ENCODE data around the gene PSME3IP1. TPM values are rescaled to one million over a fixed set of nuclear protein-coding genes. Genes with fewer than 3 reads are reported as not detected.

Gene PSME3IP1
- total and polyA plus RNA-seq, 2 experiments from 2014 or later, result 78.0 to 105 TPM

DNA sequence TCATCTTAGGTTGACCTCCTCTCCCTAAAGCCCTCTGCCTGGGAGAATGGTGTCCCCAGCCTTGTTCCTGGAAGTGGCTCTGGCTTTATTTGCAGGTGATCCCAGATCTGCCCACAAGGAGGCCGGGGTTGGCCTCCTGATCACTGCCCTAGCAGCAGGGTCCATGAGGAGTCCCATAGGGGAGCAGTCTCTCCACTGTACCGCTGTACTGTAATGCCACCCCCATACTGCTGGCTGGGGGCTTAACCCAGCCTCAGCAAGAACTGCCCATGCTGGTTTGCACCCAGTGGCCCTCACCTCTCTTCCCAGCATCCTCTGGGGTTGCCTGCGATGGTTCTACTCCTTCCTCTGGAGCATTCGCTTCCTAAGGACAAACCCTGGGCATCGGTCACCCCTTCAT lies 39.1 kb downstream of the PSME3IP1 start:
- Histone ChIP-seq H3K79me2 (replicated peaks; ENCODE audit: insufficient read depth) (no peaks in the 10 kb centered on the region), H2AFZ (no peak overlapping the region), H3K4me2 (peak overlapping the region; percentile 36), H3K36me3 (ENCODE audit: insufficient read depth) (no peaks in the 10 kb centered on the region), H3K27ac (ENCODE audit: low read depth) (peak overlapping the region; percentile 86; the same call in 1 of the 2 replicates), H3F3A (replicated peaks; ENCODE audit: low read depth) (no peaks in the 10 kb centered on the region), H3K9me2 (ENCODE audit: insufficient read depth) (no peaks in the 10 kb centered on the region), H3K27me3 (ENCODE audit: insufficient read depth) (no peaks in the 10 kb centered on the region), H4K20me1 (replicated peaks; ENCODE audit: insufficient read depth) (no peaks in the 10 kb centered on the region), H3K4me1 (ENCODE audit: insufficient read depth) (peaks cover 38% of the 10 kb centered on the region), H3K4me3 (no peak overlapping the region)
- Mint-ChIP-seq H3K9me3 (no peaks in the 10 kb centered on the region; the same call in 2 of the 3 replicates), H3K36me3 (ENCODE audit: low read depth) (no peaks in the 10 kb centered on the region; the same call in 2 of the 3 replicates), H3K27me3 (ENCODE audit: insufficient read depth, low read depth, poor library complexity) (peaks cover 23% of the 10 kb centered on the region), H3K27ac (peak overlapping the region; percentile 95), H3K4me3 (no peak overlapping the region), H3K4me1 (peaks cover 57% of the 10 kb centered on the region)
- DNase-seq (ENCODE audit: low spot score) (peak; percentile 69), ATAC-seq (peak; percentile 76)
- TF ChIP-seq ZNF331 (CRISPR knock-in tag; IDR thresholded peaks at IDR 0.05; ENCODE audit: low read depth), result no peak
- TF ChIP-seq, protein P1, sequence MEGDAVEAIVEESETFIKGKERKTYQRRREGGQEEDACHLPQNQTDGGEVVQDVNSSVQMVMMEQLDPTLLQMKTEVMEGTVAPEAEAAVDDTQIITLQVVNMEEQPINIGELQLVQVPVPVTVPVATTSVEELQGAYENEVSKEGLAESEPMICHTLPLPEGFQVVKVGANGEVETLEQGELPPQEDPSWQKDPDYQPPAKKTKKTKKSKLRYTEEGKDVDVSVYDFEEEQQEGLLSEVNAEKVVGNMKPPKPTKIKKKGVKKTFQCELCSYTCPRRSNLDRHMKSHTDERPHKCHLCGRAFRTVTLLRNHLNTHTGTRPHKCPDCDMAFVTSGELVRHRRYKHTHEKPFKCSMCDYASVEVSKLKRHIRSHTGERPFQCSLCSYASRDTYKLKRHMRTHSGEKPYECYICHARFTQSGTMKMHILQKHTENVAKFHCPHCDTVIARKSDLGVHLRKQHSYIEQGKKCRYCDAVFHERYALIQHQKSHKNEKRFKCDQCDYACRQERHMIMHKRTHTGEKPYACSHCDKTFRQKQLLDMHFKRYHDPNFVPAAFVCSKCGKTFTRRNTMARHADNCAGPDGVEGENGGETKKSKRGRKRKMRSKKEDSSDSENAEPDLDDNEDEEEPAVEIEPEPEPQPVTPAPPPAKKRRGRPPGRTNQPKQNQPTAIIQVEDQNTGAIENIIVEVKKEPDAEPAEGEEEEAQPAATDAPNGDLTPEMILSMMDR (conservative IDR thresholded peaks at IDR 0.05; ENCODE audit: low read depth in 2 of 2), result peak; percentile 16 to 50; a peak in 3 of 4 replicates

DNA sequence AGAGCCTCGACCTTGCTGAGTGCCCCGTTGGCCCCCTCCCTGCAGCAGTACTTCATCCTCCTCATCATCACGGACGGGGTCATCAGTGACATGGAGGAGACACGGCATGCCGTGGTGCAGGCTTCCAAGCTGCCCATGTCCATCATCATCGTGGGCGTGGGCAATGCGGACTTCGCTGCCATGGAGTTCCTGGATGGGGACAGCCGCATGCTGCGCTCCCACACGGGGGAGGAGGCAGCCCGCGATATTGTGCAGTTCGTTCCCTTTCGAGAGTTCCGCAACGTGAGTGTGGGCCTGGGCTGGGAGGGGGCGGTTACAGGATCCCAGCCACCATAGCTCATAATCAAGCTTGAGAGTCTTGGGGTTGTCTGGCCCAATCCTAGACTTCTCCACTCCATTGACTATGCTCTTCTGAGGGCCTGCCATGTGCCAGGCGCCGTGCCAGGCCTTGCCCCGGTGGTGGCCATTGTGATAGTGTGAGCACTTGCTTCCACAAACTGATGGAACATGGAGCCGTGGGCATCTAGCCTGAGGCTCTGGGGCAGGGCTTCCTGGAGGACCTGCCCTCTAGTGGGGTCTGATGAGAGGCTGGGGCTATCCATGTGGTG lies 39.7 kb downstream of the PSME3IP1 start:
- Mint-ChIP-seq H3K36me3 (ENCODE audit: low read depth) (no peaks in the 10 kb centered on the region; the same call in 2 of the 3 replicates), H3K27me3 (ENCODE audit: insufficient read depth, low read depth, poor library complexity) (peaks cover 20% of the 10 kb centered on the region), H3K4me3 (no peak overlapping the region), H3K9me3 (no peaks in the 10 kb centered on the region; the same call in 2 of the 3 replicates), H3K27ac (no peak overlapping the region), H3K4me1 (peaks cover 51% of the 10 kb centered on the region)
- H3K4me1 ChIP-seq (ENCODE audit: insufficient read depth), result peaks cover 32% of the 10 kb centered on the region
- H2AFZ ChIP-seq, result no peak overlapping the region
- H3K79me2 ChIP-seq (replicated peaks; ENCODE audit: insufficient read depth), result no peaks in the 10 kb centered on the region
- no peak overlapping the region for H3K27ac ChIP-seq (ENCODE audit: low read depth)
- no peaks in the 10 kb centered on the region for H3K27me3 ChIP-seq (ENCODE audit: insufficient read depth)
- no peaks in the 10 kb centered on the region for H4K20me1 ChIP-seq (replicated peaks; ENCODE audit: insufficient read depth)
- H3K9me2 ChIP-seq (ENCODE audit: insufficient read depth), result no peaks in the 10 kb centered on the region
- ATAC-seq, result peak; percentile 4; the same call in 2 of the 3 replicates
- no peak for DNase-seq (ENCODE audit: low spot score)
- no peaks in the 10 kb centered on the region for H3K36me3 ChIP-seq (ENCODE audit: insufficient read depth)
- no peak overlapping the region for H3K4me2 ChIP-seq
- H3F3A ChIP-seq (replicated peaks; ENCODE audit: low read depth), result no peaks in the 10 kb centered on the region
- no peak overlapping the region for H3K4me3 ChIP-seq
- no peak for TF ChIP-seq EZH2 (IDR thresholded peaks at IDR 0.05; ENCODE audit: low read depth, unreplicated experiment)
- no peak for TF ChIP-seq ETS1 (IDR thresholded peaks at IDR 0.05)
- TF ChIP-seq JUNB (IDR thresholded peaks at IDR 0.05; ENCODE audit: unreplicated experiment), result no peak
- no peak for TF ChIP-seq EZH2phosphoT487 (IDR thresholded peaks at IDR 0.05; ENCODE audit: unreplicated experiment)
- TF ChIP-seq CREB1 (CRISPR knock-in tag; IDR thresholded peaks at IDR 0.05; ENCODE audit: low read depth), result no peak
- TF ChIP-seq, protein P1 (conservative IDR thresholded peaks at IDR 0.05; ENCODE audit: low read depth in 2 of 2), result no peak
- no peak for TF ChIP-seq REST (IDR thresholded peaks at IDR 0.05; ENCODE audit: unreplicated experiment)
- no peak for TF ChIP-seq STAT1 (IDR thresholded peaks at IDR 0.05; ENCODE audit: unreplicated experiment)

Data from GM23338 (cell line).